ENCODE results near the gene SBF2.

GRCh38 chr11:9952511-9953196, 341.4 kb downstream of the SBF2 start:
- no peak for TF ChIP-seq CTCF (IDR thresholded peaks at IDR 0.05; ENCODE audit: poor library complexity, severe bottlenecking)
- no peak for TF ChIP-seq EZH2 (IDR thresholded peaks at IDR 0.05; ENCODE audit: borderline replicate concordance, insufficient read depth, low read length, poor library complexity, severe bottlenecking)
- TF ChIP-seq, protein P1, sequence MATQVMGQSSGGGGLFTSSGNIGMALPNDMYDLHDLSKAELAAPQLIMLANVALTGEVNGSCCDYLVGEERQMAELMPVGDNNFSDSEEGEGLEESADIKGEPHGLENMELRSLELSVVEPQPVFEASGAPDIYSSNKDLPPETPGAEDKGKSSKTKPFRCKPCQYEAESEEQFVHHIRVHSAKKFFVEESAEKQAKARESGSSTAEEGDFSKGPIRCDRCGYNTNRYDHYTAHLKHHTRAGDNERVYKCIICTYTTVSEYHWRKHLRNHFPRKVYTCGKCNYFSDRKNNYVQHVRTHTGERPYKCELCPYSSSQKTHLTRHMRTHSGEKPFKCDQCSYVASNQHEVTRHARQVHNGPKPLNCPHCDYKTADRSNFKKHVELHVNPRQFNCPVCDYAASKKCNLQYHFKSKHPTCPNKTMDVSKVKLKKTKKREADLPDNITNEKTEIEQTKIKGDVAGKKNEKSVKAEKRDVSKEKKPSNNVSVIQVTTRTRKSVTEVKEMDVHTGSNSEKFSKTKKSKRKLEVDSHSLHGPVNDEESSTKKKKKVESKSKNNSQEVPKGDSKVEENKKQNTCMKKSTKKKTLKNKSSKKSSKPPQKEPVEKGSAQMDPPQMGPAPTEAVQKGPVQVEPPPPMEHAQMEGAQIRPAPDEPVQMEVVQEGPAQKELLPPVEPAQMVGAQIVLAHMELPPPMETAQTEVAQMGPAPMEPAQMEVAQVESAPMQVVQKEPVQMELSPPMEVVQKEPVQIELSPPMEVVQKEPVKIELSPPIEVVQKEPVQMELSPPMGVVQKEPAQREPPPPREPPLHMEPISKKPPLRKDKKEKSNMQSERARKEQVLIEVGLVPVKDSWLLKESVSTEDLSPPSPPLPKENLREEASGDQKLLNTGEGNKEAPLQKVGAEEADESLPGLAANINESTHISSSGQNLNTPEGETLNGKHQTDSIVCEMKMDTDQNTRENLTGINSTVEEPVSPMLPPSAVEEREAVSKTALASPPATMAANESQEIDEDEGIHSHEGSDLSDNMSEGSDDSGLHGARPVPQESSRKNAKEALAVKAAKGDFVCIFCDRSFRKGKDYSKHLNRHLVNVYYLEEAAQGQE (IDR thresholded peaks at IDR 0.05; ENCODE audit: borderline replicate concordance) = no peak
- TF ChIP-seq RAD21 (conservative IDR thresholded peaks at IDR 0.05) = no peak
- no peak for TF ChIP-seq EP300 (conservative IDR thresholded peaks at IDR 0.05; ENCODE audit: poor library complexity, severe bottlenecking)
- TF ChIP-seq TAF1 (IDR thresholded peaks at IDR 0.05; ENCODE audit: low read depth) = no peak
